ENCODE data around the gene FAM13B. TPM values are rescaled to one million over a fixed set of nuclear protein-coding genes. Genes with fewer than 3 reads are reported as not detected.
"Not testable (repeated sequence)": the region's sequence is repeated elsewhere in the genome, so short reads cannot be mapped to it uniquely, and the experiment has no call there.

FAM13B gene
- total and polyA plus RNA-seq, 10 of the 15 experiments (the other 5 are each of a cell fraction or from before 2014, with no cell fraction given) = 3.6 to 30.0 (median 20.3) TPM

DNA sequence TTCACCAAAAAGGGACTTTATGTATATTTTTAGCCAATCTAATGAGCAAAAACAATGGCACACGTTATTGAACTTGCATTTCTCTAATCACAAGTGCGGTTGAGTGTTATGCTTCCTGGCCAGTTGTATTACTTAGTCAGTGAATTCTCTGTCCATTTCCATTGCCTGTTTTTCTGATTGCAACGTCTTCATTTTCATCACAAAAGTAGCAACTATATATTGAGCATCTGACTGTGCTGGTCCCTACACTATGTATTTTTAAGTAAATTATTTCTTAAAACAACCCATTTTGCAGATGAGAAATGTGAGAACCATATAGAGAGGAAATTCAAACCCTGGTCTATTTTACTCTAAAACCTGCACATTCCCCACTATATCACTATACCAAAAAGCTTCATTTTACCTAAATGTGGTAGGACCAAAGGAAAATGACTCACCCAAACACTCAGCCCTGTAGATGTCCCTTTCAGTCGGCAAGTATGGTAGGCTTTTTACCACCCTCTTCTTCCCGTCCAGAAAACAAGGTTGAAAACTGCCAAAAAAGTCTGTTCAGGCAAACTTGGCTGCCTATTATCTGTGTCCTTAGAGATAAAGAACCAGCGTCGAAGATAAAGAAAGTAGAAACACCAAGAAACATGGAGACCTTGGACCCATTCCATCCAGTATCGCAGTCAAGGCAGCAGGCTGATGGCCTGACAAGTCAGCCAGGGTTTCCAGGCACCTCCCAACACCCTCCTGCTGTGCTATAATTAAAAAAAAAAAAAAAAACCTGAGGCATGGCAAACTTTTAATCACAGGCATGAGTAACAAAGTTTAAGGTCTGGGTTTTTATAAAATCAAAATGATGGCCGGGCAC lies 18.8 kb upstream of the FAM13B start (continued):
- TF ChIP-seq ASH2L (IDR thresholded peaks at IDR 0.05; ENCODE audit: borderline replicate concordance, low read depth) (no peak), CHD1 (IDR thresholded peaks at IDR 0.05; ENCODE audit: low read depth, low read length) (no peak), KLF5 (IDR thresholded peaks at IDR 0.05; ENCODE audit: partially characterized antibody) (no peak), SRF (IDR thresholded peaks at IDR 0.05; ENCODE audit: low read depth in 2 of 2, low read length in 2 of 2) (no peak), CBFB (IDR thresholded peaks at IDR 0.05; ENCODE audit: low read depth) (no peak), TCF7 (IDR thresholded peaks at IDR 0.05; ENCODE audit: borderline replicate concordance) (no peak), BCL11A (IDR thresholded peaks at IDR 0.05; ENCODE audit: low read depth, low read length) (no peak), JUND (IDR thresholded peaks at IDR 0.05; ENCODE audit: low read depth, low read length) (no peak), CREB1 (IDR thresholded peaks at IDR 0.05; ENCODE audit: low read depth) (no peak), BHLHE40 (IDR thresholded peaks at IDR 0.05; ENCODE audit: borderline replicate concordance in 1 of 2, low read depth in 2 of 2, low read length in 1 of 2) (no peak), IRF4 (IDR thresholded peaks at IDR 0.05; ENCODE audit: low read depth, low read length) (no peak)
- TF ChIP-seq, protein P1, sequence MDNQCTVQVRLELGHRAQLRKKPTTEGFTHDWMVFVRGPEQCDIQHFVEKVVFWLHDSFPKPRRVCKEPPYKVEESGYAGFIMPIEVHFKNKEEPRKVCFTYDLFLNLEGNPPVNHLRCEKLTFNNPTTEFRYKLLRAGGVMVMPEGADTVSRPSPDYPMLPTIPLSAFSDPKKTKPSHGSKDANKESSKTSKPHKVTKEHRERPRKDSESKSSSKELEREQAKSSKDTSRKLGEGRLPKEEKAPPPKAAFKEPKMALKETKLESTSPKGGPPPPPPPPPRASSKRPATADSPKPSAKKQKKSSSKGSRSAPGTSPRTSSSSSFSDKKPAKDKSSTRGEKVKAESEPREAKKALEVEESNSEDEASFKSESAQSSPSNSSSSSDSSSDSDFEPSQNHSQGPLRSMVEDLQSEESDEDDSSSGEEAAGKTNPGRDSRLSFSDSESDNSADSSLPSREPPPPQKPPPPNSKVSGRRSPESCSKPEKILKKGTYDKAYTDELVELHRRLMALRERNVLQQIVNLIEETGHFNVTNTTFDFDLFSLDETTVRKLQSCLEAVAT (IDR thresholded peaks at IDR 0.05) = no peak
- TF ChIP-seq, protein P2, sequence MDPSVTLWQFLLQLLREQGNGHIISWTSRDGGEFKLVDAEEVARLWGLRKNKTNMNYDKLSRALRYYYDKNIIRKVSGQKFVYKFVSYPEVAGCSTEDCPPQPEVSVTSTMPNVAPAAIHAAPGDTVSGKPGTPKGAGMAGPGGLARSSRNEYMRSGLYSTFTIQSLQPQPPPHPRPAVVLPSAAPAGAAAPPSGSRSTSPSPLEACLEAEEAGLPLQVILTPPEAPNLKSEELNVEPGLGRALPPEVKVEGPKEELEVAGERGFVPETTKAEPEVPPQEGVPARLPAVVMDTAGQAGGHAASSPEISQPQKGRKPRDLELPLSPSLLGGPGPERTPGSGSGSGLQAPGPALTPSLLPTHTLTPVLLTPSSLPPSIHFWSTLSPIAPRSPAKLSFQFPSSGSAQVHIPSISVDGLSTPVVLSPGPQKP (IDR thresholded peaks at IDR 0.05; ENCODE audit: low read depth, low read length) = no peak
- TF ChIP-seq, protein P3, sequence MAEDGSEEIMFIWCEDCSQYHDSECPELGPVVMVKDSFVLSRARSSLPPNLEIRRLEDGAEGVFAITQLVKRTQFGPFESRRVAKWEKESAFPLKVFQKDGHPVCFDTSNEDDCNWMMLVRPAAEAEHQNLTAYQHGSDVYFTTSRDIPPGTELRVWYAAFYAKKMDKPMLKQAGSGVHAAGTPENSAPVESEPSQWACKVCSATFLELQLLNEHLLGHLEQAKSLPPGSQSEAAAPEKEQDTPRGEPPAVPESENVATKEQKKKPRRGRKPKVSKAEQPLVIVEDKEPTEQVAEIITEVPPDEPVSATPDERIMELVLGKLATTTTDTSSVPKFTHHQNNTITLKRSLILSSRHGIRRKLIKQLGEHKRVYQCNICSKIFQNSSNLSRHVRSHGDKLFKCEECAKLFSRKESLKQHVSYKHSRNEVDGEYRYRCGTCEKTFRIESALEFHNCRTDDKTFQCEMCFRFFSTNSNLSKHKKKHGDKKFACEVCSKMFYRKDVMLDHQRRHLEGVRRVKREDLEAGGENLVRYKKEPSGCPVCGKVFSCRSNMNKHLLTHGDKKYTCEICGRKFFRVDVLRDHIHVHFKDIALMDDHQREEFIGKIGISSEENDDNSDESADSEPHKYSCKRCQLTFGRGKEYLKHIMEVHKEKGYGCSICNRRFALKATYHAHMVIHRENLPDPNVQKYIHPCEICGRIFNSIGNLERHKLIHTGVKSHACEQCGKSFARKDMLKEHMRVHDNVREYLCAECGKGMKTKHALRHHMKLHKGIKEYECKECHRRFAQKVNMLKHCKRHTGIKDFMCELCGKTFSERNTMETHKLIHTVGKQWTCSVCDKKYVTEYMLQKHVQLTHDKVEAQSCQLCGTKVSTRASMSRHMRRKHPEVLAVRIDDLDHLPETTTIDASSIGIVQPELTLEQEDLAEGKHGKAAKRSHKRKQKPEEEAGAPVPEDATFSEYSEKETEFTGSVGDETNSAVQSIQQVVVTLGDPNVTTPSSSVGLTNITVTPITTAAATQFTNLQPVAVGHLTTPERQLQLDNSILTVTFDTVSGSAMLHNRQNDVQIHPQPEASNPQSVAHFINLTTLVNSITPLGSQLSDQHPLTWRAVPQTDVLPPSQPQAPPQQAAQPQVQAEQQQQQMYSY (CRISPR knock-in tag; IDR thresholded peaks at IDR 0.05) = no peak

DNA sequence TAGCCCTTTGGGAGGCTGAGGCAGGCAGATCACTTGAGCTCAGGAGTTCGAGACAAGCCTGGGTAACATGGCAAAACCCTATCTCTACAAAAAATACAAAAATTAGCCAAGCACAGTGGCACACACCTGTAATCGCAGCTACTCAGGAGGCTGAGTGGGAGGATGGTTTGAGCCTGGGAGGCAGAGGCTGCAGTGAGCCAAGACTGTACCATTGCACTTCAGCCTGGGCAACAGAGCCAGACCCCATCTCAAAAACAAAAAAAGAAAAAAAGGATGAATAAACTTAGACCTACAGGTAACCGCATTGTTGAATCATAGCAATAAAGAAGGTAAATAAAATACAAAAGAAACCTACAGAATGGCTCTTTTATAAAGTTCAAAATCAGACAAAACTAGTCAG lies 12.4 kb upstream of the FAM13B start:
- CTCF ChIA-PET = interaction anchor here (1.2 to 2.2 kb wide), 3 partner anchors 9 to 31 kb away, joined by 3 to 10 read pairs (median 9); no protein-coding TSS in a partner anchor
- H3K4me3 ChIP-seq; in situ Hi-C loops (cut with MboI); H3K79me2 ChIP-seq (ENCODE audit: control insufficient read depth, insufficient read depth, low read length); ATAC-seq; SMC1A ChIA-PET (ENCODE audit: uncharacterized antibody, unreplicated experiment); H3K27me3 ChIP-seq (replicated peaks in 1 of 2; ENCODE audit: control insufficient read depth in 2 of 2, insufficient read depth in 2 of 2, low read length in 1 of 2); H3K9ac ChIP-seq (ENCODE audit: control insufficient read depth, insufficient read depth, low read length); H2AFZ ChIP-seq (ENCODE audit: control insufficient read depth, low read depth, low read length); H3K4me2 ChIP-seq (ENCODE audit: control insufficient read depth, insufficient read depth); H3K4me1 ChIP-seq (ENCODE audit: control insufficient read depth, insufficient read depth, low read length); intact Hi-C loops (cut with micrococcal nuclease; ENCODE audit: unreplicated experiment); DNase-seq (ENCODE audit: low read depth, low spot score); H3K9me3 ChIP-seq (replicated peaks; ENCODE audit: control insufficient read depth, insufficient read depth, low read length); H3K36me3 ChIP-seq (ENCODE audit: control insufficient read depth in 2 of 2, insufficient read depth in 2 of 2, low read length in 1 of 2); H4K20me1 ChIP-seq (ENCODE audit: control insufficient read depth, insufficient read depth); H3K27ac ChIP-seq (ENCODE audit: control insufficient read depth, insufficient read depth); BruUV-seq (replicated peaks); FAIRE-seq: not testable (repeated sequence)
- 68% methylated on average over 3 of the region's 3 CpGs for WGBS (ENCODE audit: insufficient coverage, insufficient replicate concordance, low lambda C conversion rate, missing lambda C conversion rate)
- POLR2A ChIA-PET = interaction anchor here (0.7 kb wide), 1 partner anchor 252 kb away, joined by 3 read pairs; no protein-coding TSS in a partner anchor
- RAD21 ChIA-PET (ENCODE audit: unreplicated experiment) = interaction anchor here (0.6 kb wide), 1 partner anchor 267 kb away, joined by 3 read pairs; no protein-coding TSS in a partner anchor

Measured in GM12878 (cell line).